GM19438 (cell line): Measurements from ENCODE around the gene MED13L.

ENCODE experiments used
- ATAC-seq: cut with Tn5 transposase; IDR thresholded peaks from one replicate; pipeline ENCODE4 v1.9.1; 2021; ENCODE audit warnings: low read depth; ENCODE audit not compliant: unreplicated experiment

Gene MED13L

GRCh38 chr12:116159593-116160200 is 117.8 kb downstream of the MED13L start:
- no peak for ATAC-seq

- no peak for ATAC-seq
These were observed 118.3 kb downstream of the MED13L start for GRCh38 chr12:116159175-116159574.

- ATAC-seq, result no peak
These were observed 119.6 kb downstream of the MED13L start for GRCh38 chr12:116157845-116158267.

GRCh38 chr12:116156614-116157013 is 120.9 kb downstream of the MED13L start:
- no peak for ATAC-seq

- no peak for ATAC-seq
These were observed 122.1 kb downstream of the MED13L start for GRCh38 chr12:116155383-116155782.

DNA sequence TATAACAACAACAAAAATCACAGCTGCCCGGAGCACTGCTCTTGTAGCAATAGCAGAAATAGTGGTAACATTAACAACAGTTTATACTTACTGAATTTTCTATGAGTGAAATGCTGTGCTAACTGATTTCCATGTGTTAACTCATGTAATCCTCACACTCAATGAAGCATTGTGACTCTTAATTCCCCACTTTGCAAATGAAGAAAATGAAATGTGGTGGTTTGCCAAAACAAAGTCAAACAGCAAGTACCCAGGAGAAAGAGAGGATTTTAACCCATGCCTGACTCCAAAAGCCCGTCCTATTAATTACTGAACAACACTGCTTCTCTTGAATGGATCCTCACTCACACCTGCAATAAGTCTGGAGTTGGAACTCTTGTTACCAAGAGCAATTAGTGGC is 123.5 kb downstream of the MED13L start:
- no peak for ATAC-seq

DNA sequence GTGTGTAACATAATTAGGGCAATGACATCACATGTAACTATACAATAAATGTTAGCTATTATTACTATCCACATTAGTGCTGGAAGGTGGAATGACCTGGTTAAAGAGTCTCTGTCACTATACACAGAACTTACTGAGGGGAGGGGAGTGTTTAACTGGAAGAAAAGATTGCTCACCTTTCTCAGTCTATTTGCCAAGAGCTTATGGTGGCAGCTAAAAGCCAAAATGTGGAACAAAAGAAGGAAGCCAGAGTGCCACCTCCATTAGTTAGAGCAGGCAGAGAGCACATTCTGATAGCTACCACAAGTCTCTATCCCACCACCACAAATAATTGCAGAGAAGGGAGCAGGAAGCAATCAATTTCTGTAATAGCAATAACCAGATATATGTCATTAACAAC is 124.4 kb downstream of the MED13L start:
- ATAC-seq, result no peak

- no peak for ATAC-seq
These were observed 125.2 kb downstream of the MED13L start for GRCh38 chr12:116152268-116152667.

GRCh38 chr12:116150452-116150851 is 127.0 kb downstream of the MED13L start:
- ATAC-seq, result no peak

DNA sequence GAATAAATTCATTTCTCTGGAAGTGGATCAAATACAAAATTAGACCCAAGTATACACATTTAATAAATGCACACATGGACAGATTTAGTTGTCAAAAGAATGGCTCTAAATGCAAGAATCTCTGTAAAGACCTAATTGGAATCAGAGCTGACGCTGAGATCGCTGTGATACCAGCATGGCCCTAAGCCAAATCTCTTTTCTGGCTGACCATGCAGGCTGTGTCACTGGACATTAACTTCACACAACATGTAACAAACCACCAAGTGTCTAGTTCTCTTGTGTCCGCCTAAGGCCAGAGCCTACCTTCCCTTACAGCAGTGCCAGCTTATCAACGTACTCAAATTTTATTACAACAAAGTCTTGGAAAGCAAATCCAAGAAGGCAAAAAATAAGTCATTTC is 127.5 kb downstream of the MED13L start:
- ATAC-seq, result no peak

DNA sequence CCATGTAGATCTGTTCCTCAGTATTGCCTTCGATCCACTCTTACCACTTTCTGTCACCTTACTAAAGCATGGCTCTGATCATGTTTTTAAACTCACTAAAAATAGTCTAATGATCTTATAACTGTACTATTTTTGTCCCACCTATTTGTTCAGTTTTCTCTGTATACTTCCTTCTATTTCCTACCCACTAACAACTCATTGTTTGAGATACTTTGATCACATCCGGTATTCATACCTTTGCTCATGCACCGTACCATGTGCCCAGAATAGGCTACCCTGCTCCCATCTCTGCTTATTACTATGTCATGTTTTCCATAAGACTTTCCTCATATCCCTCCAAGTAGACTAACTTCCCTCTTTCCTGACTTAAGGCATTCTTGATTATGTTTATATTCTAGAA is 128.6 kb downstream of the MED13L start:
- no peak for ATAC-seq

DNA sequence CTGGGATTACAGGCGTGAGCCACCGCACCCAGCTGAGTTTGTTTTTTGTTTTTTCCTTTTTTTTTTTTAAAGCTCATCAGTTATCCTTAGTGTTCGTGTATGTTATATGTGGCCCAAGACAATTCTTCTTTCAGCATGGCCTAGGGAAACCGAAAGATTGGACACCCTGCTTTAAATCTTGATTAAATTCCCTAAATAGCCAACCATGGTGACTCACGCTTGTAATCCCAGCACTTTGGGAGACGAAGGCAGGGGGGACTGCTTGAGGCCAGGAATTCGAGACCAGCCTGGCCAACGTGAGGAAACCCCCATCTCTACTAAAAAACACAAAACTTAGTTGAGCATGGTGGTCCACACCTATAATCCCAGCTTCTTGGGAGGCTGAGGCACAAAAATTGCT is 131.1 kb downstream of the MED13L start:
- ATAC-seq, result no peak

- no peak for ATAC-seq
These were observed 132.0 kb downstream of the MED13L start for GRCh38 chr12:116145451-116145850.

DNA sequence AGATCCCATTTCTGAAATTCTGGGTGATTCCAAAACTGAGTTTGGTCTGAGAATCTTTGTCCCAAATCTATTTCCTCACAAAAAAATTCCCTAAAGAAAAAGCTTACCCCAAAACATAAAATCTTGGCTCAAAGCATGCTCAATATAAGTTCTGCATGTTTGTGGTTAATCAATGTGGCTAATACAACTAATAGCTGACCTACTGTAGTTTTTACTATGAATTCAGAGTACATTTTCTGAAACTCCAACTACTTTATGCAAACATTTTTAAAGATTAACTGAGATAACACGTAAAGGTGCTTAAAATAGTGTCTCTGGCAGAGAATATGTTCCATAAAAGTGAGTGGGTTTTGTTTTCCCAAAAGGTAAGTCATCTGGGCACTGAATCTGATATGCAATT is 133.1 kb downstream of the MED13L start:
- no peak for ATAC-seq

DNA sequence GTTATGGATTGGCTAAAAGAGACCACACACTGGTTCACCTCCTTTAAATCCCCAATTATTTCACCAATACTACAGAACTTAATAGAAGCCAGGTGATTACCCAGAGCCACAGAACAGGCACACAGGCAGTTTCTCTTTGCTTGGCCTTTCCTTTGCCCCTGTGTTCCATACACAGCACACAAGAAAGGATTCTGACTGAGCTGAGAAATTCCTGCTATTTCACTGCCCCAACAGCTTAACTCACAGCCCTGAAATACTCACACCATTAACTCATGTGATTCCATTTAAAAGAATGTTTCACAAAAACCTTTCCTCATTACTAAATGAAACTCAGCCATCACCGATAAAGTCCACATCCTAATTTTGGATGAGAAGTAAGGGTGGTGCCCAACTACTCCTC is 133.6 kb downstream of the MED13L start:
- ATAC-seq, result no peak

GRCh38 chr12:116142936-116143898 is 134.3 kb downstream of the MED13L start:
- ATAC-seq, result no peak

- ATAC-seq, result no peak
These were observed 135.7 kb downstream of the MED13L start for GRCh38 chr12:116141833-116142162.

- ATAC-seq, result no peak
These were observed 136.2 kb downstream of the MED13L start for GRCh38 chr12:116141110-116141832.

GRCh38 chr12:116140529-116140928 is 137.0 kb downstream of the MED13L start:
- ATAC-seq, result no peak

GRCh38 chr12:116138781-116139180 is 138.7 kb downstream of the MED13L start:
- no peak for ATAC-seq

GRCh38 chr12:116138364-116138763 is 139.1 kb downstream of the MED13L start:
- no peak for ATAC-seq
